Measurements from ENCODE around the gene ZMIZ1. TPM values are rescaled to one million over a fixed set of nuclear protein-coding genes. Genes with fewer than 3 reads are reported as not detected.

ZMIZ1 gene
- polyA plus RNA-seq, 1 experiment: 7.6 TPM

- POLR2A ChIA-PET: no interaction called here
- Histone ChIP-seq H3K4me3 (ENCODE audit: low read depth, low read length) (no peak overlapping the region), H3K27me3 (ENCODE audit: control insufficient read depth, insufficient read depth, low read length) (no peaks in the 10 kb centered on the region), H3K9me3 (ENCODE audit: control insufficient read depth, insufficient read depth, low read length) (no peaks in the 10 kb centered on the region), H3K27ac (ENCODE audit: low read depth, low read length) (peak overlapping the region; percentile 93)
- no peak for TF ChIP-seq CTCF (IDR thresholded peaks at IDR 0.05; ENCODE audit: low read depth, low read length)
- CTCF ChIA-PET: no interaction called here
- DNase-seq (ENCODE audit: low read depth, low spot score): peak; percentile 74
Observed at GRCh38 chr10:79266543-79267312, 198.0 kb downstream of the ZMIZ1 start.

GRCh38 chr10:79267499-79267898 lies 198.7 kb downstream of the ZMIZ1 start:
- H3K27me3 ChIP-seq (ENCODE audit: control insufficient read depth, insufficient read depth, low read length): no peaks in the 10 kb centered on the region
- CTCF ChIA-PET: no interaction called here

GRCh38 chr10:79268161-79268601 lies 199.4 kb downstream of the ZMIZ1 start:
- CTCF ChIA-PET: no interaction called here
- H3K27ac ChIP-seq (ENCODE audit: low read depth, low read length): peak overlapping the region; percentile 40

More at GRCh38 chr10:79267499-79267898, 198.7 kb downstream of the ZMIZ1 start:
- POLR2A ChIA-PET: no interaction called here
- TF ChIP-seq CTCF (IDR thresholded peaks at IDR 0.05; ENCODE audit: low read depth, low read length): no peak
- no peak for DNase-seq (ENCODE audit: low read depth, low spot score)
- H3K9me3 ChIP-seq (ENCODE audit: control insufficient read depth, insufficient read depth, low read length): no peaks in the 10 kb centered on the region
- H3K27ac ChIP-seq (ENCODE audit: low read depth, low read length): peak overlapping the region; percentile 40
- H3K4me3 ChIP-seq (ENCODE audit: low read depth, low read length): no peak overlapping the region

GRCh38 chr10:79268742-79269141 lies 200.0 kb downstream of the ZMIZ1 start:
- no peak for DNase-seq (ENCODE audit: low read depth, low spot score)
- ChIA-PET POLR2A (no interaction called here), CTCF (no interaction called here)
- Histone ChIP-seq H3K9me3 (ENCODE audit: control insufficient read depth, insufficient read depth, low read length) (no peaks in the 10 kb centered on the region), H3K27me3 (ENCODE audit: control insufficient read depth, insufficient read depth, low read length) (no peaks in the 10 kb centered on the region), H3K27ac (ENCODE audit: low read depth, low read length) (peak overlapping the region; percentile 11), H3K4me3 (ENCODE audit: low read depth, low read length) (no peak overlapping the region)
- no peak for TF ChIP-seq CTCF (IDR thresholded peaks at IDR 0.05; ENCODE audit: low read depth, low read length)

More at GRCh38 chr10:79268161-79268601, 199.4 kb downstream of the ZMIZ1 start:
- Histone ChIP-seq H3K9me3 (ENCODE audit: control insufficient read depth, insufficient read depth, low read length) (no peaks in the 10 kb centered on the region), H3K4me3 (ENCODE audit: low read depth, low read length) (no peak overlapping the region), H3K27me3 (ENCODE audit: control insufficient read depth, insufficient read depth, low read length) (no peaks in the 10 kb centered on the region)
- POLR2A ChIA-PET: no interaction called here
- TF ChIP-seq CTCF (IDR thresholded peaks at IDR 0.05; ENCODE audit: low read depth, low read length): no peak
- DNase-seq (ENCODE audit: low read depth, low spot score): no peak

- ChIA-PET CTCF (no interaction called here), POLR2A (no interaction called here)
- peak overlapping the region; percentile 21 for H3K27ac ChIP-seq (ENCODE audit: low read depth, low read length)
- no peaks in the 10 kb centered on the region for H3K9me3 ChIP-seq (ENCODE audit: control insufficient read depth, insufficient read depth, low read length)
- H3K27me3 ChIP-seq (ENCODE audit: control insufficient read depth, insufficient read depth, low read length): no peaks in the 10 kb centered on the region
- no peak overlapping the region for H3K4me3 ChIP-seq (ENCODE audit: low read depth, low read length)
- no peak for DNase-seq (ENCODE audit: low read depth, low spot score)
- TF ChIP-seq CTCF (IDR thresholded peaks at IDR 0.05; ENCODE audit: low read depth, low read length): no peak
Observed at GRCh38 chr10:79269443-79269842, 200.7 kb downstream of the ZMIZ1 start.
